SK-N-SH treated with all-trans-retinoic acid at 6 μM for 48 hours (cell line): Measurements from ENCODE around the gene CNST.

ENCODE experiments used
- ARNTL ChIP-seq: fragments of 450-650 bp; formaldehyde crosslinking; IDR thresholded peaks from 2 replicates; pipeline ENCODE4 v1.5.0; 2020; ENCODE audit warnings: low read depth, mild to moderate bottlenecking, moderate library complexity, borderline replicate concordance
- CSDC2 ChIP-seq: fragments of 250-450 bp; sonication (Bioruptor Pico); IDR thresholded peaks from 2 replicates; pipeline ENCODE4 v1.5.0; 2020; ENCODE audit warnings: mild to moderate bottlenecking, moderate library complexity
- ESRRG ChIP-seq: fragments of 250-450 bp; sonication (Bioruptor Pico); IDR thresholded peaks from 2 replicates; pipeline ENCODE4 v1.6.1; 2021; ENCODE audit warnings: mild to moderate bottlenecking
- RARB ChIP-seq: fragments of 250-450 bp; sonication (Bioruptor Pico); IDR thresholded peaks from 2 replicates; pipeline ENCODE4 v1.8.0; 2021; ENCODE audit warnings: mild to moderate bottlenecking, moderate library complexity
- TCF4 ChIP-seq: fragments of 250-450 bp; sonication (Bioruptor Pico); IDR thresholded peaks from 2 replicates; pipeline ENCODE4 v1.8.0; 2021; ENCODE audit warnings: mild to moderate bottlenecking, moderate library complexity, borderline replicate concordance
- TOX ChIP-seq: fragments of 250-450 bp; sonication (Bioruptor Pico); IDR thresholded peaks from 2 replicates; pipeline ENCODE4 v1.8.0; 2021; ENCODE audit warnings: mild to moderate bottlenecking, moderate library complexity, borderline replicate concordance
- ZC3H10 ChIP-seq: fragments of 250-450 bp; sonication (Bioruptor Pico); IDR thresholded peaks from 2 replicates; pipeline ENCODE4 v1.5.1; 2021; ENCODE audit warnings: mild to moderate bottlenecking, moderate library complexity
- ZFP3 ChIP-seq: fragments of 250-450 bp; sonication (Bioruptor Pico); IDR thresholded peaks from 2 replicates; pipeline ENCODE4 v1.5.0; 2020; ENCODE audit warnings: mild to moderate bottlenecking, moderate library complexity
- ZFP30 ChIP-seq: fragments of 450-650 bp; formaldehyde crosslinking; IDR thresholded peaks from 2 replicates; pipeline ENCODE4 v1.5.0; 2022; ENCODE audit warnings: mild to moderate bottlenecking, moderate library complexity
- ZNF565 ChIP-seq: fragments of 450-650 bp; formaldehyde crosslinking; conservative IDR thresholded peaks from 2 replicates; pipeline ENCODE4 v1.5.0; 2020; ENCODE audit warnings: low read depth, mild to moderate bottlenecking, moderate library complexity
- TF ChIP-seq, protein P1 (sequence below): fragments of 250-450 bp; sonication (Bioruptor Pico); IDR thresholded peaks from 2 replicates; pipeline ENCODE4 v1.8.0; 2020; ENCODE audit warnings: mild to moderate bottlenecking, moderate library complexity, borderline replicate concordance
- TF ChIP-seq, protein P2 (sequence below): fragments of 250-450 bp; sonication (Bioruptor Pico); IDR thresholded peaks from 2 replicates; pipeline ENCODE4 v1.5.1; 2020; ENCODE audit warnings: low read depth, mild to moderate bottlenecking, moderate library complexity
- TF ChIP-seq, protein P3 (sequence below): fragments of 250-450 bp; sonication (Bioruptor Pico); IDR thresholded peaks from 2 replicates; pipeline ENCODE4 v1.5.1; 2021; ENCODE audit warnings: mild to moderate bottlenecking, moderate library complexity

DNA sequence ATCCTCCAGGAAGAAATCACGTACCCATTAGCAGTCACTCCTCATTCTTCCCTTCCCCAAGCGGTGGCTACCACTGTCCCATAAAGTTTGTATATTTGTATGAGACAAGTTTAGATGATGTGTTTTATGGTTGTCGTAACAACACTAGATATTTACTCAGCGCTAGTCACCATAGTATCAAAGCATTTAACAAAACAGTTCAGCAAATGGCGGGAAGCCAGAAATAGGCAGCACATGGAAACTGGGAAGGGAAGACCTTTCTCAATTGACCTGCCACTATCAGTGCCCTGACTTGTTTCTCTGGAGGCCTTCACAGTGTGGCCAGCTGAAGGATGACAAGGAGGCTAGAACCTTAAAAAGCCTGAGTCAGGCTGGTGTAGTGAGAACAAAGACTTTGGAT lies 31.1 kb downstream of the CNST start:
- TF ChIP-seq ESRRG (CRISPR knock-in tag), result no peak
- TF ChIP-seq, protein P1, sequence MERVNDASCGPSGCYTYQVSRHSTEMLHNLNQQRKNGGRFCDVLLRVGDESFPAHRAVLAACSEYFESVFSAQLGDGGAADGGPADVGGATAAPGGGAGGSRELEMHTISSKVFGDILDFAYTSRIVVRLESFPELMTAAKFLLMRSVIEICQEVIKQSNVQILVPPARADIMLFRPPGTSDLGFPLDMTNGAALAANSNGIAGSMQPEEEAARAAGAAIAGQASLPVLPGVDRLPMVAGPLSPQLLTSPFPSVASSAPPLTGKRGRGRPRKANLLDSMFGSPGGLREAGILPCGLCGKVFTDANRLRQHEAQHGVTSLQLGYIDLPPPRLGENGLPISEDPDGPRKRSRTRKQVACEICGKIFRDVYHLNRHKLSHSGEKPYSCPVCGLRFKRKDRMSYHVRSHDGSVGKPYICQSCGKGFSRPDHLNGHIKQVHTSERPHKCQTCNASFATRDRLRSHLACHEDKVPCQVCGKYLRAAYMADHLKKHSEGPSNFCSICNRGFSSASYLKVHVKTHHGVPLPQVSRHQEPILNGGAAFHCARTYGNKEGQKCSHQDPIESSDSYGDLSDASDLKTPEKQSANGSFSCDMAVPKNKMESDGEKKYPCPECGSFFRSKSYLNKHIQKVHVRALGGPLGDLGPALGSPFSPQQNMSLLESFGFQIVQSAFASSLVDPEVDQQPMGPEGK (CRISPR knock-in tag), result no peak
- TF ChIP-seq ARNTL, result no peak
- no peak for TF ChIP-seq ZC3H10 (CRISPR knock-in tag)
- TF ChIP-seq, protein P2, sequence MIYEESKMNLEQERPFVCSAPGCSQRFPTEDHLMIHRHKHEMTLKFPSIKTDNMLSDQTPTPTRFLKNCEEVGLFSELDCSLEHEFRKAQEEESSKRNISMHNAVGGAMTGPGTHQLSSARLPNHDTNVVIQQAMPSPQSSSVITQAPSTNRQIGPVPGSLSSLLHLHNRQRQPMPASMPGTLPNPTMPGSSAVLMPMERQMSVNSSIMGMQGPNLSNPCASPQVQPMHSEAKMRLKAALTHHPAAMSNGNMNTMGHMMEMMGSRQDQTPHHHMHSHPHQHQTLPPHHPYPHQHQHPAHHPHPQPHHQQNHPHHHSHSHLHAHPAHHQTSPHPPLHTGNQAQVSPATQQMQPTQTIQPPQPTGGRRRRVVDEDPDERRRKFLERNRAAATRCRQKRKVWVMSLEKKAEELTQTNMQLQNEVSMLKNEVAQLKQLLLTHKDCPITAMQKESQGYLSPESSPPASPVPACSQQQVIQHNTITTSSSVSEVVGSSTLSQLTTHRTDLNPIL (CRISPR knock-in tag), result no peak
- no peak for TF ChIP-seq TCF4 (CRISPR knock-in tag)
- no peak for TF ChIP-seq ZNF565 (CRISPR knock-in tag)
- TF ChIP-seq RARB, result no peak
- TF ChIP-seq, protein P3, sequence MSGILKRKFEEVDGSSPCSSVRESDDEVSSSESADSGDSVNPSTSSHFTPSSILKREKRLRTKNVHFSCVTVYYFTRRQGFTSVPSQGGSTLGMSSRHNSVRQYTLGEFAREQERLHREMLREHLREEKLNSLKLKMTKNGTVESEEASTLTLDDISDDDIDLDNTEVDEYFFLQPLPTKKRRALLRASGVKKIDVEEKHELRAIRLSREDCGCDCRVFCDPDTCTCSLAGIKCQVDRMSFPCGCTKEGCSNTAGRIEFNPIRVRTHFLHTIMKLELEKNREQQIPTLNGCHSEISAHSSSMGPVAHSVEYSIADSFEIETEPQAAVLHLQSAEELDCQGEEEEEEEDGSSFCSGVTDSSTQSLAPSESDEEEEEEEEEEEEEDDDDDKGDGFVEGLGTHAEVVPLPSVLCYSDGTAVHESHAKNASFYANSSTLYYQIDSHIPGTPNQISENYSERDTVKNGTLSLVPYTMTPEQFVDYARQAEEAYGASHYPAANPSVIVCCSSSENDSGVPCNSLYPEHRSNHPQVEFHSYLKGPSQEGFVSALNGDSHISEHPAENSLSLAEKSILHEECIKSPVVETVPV (CRISPR knock-in tag), result no peak
- TF ChIP-seq ZFP3, result no peak
- TF ChIP-seq TOX (CRISPR knock-in tag), result no peak
- TF ChIP-seq ZFP30 (CRISPR knock-in tag), result no peak
- TF ChIP-seq CSDC2 (CRISPR knock-in tag), result no peak
